Measurements from ENCODE around the gene OR5C1.
"Not testable (repeated sequence)": the region's sequence is repeated elsewhere in the genome, so short reads cannot be mapped to it uniquely, and the experiment has no call there.

The OR5C1 gene

GRCh38 chr9:122812736-122813135, 24.0 kb downstream of the OR5C1 start:
- no peak for DNase-seq

- DNase-seq: no peak
These were observed 25.8 kb downstream of the OR5C1 start for GRCh38 chr9:122814545-122814944.

GRCh38 chr9:122815544-122815943, 26.8 kb downstream of the OR5C1 start:
- DNase-seq: no peak

GRCh38 chr9:122816163-122816867, 27.6 kb downstream of the OR5C1 start:
- DNase-seq: no peak

GRCh38 chr9:122819326-122819725, 30.6 kb downstream of the OR5C1 start:
- DNase-seq: no peak

GRCh38 chr9:122819791-122820489, 31.2 kb downstream of the OR5C1 start:
- DNase-seq: no peak

GRCh38 chr9:122820490-122820845, 31.7 kb downstream of the OR5C1 start:
- no peak for DNase-seq

GRCh38 chr9:122821278-122821943, 32.7 kb downstream of the OR5C1 start:
- no peak for DNase-seq

GRCh38 chr9:122822056-122822455, 33.3 kb downstream of the OR5C1 start:
- DNase-seq: no peak

- DNase-seq: no peak
These were observed 34.2 kb downstream of the OR5C1 start for GRCh38 chr9:122822938-122823337.

- DNase-seq: no peak
These were observed 39.0 kb downstream of the OR5C1 start for GRCh38 chr9:122827761-122828093.

GRCh38 chr9:122828965-122829284, 40.2 kb downstream of the OR5C1 start:
- not testable (repeated sequence) for DNase-seq

- DNase-seq: no peak
These were observed 43.5 kb downstream of the OR5C1 start for GRCh38 chr9:122832194-122832593.

- peak; percentile 69 for DNase-seq
These were observed 46.6 kb downstream of the OR5C1 start for GRCh38 chr9:122835313-122835731.

- DNase-seq: no peak
These were observed 48.6 kb downstream of the OR5C1 start for GRCh38 chr9:122837266-122837850.

GRCh38 chr9:122838441-122838840, 49.7 kb downstream of the OR5C1 start:
- DNase-seq: not testable (repeated sequence)
